Measurements from ENCODE around the gene PFKFB4.

Gene PFKFB4

DNA sequence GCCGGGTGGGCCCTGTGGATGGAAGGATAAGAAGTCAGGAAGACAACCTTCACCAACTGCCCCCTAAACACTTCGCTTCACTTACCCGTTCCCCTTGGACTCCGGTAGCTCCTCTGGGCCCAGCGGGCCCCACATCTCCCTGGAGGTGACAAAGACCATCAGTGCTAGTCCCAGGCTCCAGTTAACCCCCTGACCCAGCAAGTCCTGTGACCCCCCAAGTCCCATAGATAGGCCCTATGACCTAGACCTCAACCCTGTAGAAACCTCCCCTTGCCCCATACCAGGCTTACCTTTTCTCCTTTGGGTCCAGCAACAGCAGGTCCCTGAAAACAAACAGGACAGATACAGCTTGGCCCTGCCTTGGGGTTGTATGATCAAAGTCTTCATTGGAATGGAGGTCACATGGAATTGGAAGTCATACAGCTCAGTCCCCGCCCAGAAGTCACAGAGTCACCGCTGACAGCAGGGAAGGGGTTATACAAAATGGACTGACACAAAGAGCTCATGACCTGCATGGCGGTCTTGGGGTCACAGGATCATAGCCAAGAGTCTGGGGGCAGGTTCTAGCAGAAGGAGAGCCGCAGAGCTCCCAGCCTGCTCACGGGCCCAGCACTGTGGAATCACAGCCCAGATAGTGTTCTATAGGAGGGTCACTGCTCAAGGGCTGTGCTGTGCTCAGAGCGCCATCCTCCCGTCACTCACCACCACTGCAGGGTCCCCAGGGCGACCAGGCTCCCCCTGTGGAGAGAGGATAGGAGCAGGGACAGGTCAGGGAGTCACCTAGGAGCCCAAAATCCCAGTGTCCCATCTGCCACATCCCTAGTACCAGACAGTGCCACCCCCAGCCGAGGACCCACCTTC is 25.2 kb upstream of the PFKFB4 start:
- DNase-seq, result no peak

DNA sequence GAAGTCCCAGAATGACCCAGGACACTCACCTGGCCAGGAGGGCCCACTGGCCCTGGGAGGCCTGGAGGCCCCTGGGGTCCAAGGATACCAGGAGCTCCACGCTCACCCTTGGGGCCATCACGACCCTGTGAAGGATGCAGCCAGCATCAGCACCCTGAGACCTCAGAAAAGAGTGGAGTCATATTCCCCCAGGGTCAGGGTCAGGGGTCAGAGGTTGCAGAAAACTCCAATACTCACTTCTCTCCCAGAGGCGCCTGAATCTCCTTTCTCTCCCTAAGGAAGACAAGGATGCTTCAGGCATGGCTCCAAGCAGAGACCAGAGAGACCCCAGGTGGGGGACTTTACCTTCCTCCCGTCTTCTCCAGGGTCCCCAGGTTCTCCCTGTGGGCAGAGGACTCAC is 20.0 kb upstream of the PFKFB4 start:
- no peak for DNase-seq

DNA sequence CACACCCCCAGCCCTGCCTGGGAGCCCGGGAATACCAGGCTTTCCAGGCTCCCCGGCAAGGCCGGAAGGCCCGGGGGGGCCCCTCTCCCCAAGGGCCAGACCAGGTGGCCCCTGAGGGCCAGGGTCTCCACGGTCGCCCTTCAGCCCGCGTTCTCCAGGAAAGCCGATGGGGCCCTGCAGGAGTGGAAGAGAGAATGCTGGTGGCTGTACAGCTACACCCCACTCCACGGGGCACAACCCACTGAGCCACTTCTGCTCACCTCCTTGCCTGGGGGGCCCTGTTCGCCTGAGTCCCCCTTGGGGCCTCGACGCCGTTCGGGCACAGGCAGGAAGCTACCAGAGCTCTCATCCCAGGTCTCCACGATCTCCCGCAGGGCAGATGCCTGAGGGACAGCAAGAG is 18.8 kb upstream of the PFKFB4 start:
- DNase-seq, result no peak

DNA sequence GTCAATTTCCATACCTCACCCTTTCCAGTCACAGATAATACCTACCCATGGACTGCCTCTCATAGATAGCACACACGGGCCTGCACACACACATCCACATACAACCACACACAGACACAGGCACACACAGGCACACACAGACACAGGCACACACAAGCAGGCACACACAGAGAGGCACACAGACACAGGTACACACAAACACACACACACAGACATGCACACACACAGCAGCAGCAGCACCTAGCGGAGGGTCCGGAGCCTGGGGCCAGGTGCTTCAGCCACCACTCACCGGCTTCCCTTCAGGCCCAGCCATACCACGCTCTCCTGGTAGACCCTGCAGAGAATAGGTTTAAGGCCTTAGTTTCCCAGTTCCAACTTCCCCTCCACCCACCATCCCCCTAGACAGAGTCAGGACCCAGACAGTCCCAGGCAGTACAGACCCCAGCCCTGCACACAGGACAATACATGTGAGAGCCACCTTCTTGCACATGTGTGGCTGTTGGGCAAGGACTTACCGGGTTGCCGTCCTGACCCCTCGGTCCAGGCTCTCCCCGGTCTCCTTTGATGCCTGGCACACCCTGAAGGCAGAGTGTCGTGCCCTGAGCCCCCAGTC is 17.5 kb upstream of the PFKFB4 start:
- DNase-seq, result no peak

DNA sequence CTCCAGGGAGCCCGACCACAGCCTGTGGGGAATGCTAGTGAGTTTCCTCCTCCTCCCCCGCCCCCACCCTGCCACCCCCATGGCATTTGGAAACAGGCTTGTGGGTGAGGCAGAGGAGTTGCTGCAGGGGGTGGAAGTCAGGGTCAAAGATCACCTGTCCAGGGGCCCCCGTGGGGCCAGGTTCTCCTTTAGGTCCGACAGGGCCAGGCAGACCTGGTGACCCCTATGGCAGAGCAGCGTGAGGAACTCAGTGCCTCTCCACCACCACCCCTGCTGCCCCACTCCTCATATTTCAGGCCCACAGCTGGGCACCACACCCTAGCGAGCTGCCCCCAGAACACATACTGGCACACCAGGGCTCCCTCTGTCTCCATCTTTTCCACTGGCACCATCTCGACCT is 15.9 kb upstream of the PFKFB4 start:
- no peak for DNase-seq

DNA sequence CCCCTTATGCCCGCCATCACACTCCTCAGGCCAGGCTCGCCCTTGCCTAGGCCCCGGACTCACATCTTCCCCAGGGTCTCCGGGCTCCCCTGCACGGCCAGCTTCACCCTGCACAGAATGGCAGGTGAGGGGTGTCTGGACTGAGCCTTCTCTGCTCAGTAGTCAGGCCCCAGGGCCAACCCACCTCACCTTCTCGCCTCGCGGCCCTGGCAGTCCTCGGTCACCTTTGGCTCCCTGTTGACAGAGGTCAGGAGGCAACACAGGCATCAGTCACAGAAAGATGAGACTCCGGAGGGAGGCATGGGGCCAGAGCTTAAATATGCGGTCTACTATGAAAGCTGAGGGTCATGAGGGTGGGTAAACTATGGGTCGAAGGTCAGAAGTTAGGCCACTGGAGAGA is 15.3 kb upstream of the PFKFB4 start:
- DNase-seq, result no peak

DNA sequence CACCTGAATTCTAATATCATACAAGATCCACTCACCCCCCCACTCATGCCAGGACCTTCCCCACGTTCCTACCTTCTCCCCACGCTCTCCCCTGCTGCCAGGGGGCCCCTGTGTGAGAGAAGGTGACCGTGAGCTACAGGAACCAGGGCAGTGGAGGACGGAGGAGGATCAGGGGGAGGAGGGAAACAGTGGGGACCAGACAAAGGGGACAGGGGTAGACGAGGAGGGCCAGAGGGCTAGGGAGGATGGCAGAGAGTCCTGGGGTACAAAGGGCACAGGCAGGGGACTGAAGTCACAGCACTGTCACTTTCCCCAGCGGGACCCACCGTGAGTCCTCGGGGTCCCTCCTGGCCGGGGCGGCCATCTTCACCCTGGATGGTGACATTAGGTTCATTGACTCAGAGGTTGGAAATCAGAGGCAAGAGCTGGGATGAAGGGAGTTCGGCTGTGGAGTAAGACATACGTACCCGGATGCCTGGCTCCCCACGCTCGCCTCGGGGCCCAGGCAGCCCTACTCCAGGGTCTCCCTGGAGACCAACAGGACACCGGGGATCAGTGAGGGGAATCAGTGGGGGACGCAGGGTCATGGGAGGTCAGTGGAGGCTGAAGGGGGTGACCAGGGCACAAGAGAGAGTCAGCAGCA is 13.3 kb upstream of the PFKFB4 start:
- no peak for DNase-seq

DNA sequence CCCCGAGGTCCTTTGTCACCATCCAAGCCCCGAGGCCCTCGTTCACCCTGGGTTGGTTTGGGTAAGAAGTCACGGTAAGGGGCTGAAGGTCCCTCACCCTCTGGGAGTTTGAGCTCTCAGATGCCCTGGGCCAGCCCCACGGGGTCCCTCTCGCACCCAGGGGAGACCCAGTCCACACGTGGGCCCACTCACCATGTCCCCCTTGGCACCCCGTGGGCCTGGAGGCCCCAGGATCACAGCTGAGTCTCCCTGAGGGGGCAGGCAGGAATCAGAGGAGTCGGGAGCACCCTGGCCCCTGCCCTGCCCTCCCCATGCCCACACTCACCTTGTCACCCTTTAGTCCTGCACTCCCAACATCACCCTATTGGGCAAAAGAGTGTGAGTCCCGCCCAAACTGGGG is 12.8 kb upstream of the PFKFB4 start:
- no peak for DNase-seq

DNA sequence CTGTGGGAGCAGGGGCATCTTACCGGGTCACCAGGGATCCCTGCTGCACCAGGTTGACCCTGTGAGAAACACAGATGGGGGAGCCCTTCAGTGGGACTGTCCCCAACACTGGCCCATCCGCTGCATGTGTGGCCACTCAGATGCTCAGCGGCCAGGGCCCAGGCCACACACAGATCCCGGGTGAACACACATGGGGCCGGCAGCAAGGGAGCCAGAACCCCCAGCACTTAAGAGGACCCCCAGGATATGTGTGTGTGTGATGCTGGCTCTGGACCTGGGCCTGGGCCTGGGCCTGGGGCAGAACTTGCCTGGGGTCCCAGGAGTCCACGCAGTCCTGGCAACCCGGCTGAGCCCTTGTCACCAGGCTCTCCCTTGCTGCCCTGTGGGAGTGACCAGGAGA is 11.9 kb upstream of the PFKFB4 start:
- DNase-seq, result no peak

DNA sequence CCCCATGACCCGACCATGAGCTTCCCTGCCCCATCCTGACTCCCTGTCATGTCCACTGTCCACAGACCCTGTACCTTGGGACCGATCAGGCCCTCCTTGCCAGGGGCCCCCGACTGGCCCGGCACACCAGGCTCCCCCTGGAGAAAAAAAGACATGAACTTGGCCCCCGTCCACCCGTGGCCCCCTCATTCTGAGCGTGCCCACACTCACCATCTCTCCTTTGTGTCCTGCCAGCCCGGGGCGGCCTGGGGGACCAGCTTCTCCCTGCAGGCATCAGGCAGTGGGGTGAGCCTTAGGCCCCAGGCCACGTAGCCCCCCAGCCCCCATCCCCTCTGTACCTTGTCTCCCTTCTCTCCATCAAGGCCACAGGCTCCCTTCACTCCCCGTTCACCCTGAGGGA is 10.9 kb upstream of the PFKFB4 start:
- DNase-seq, result no peak

DNA sequence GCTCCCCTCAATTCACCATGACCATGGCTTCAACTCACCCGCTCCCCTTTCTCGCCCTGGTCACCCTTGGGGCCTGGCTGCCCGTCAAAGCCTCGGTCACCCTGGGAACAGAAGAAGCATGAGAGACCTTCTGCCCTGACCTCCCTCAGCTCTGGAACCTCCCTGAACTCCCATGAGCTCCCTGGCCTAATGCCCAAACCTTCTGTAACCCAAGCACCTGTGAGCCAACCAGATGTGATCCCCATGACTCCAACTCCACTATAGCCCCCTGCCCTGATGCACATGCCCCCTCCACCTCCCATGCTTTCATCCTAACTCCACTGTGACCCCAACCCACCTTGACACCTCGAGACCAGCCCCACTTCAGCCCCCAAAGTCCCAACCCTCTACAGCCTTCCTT is 10.5 kb upstream of the PFKFB4 start:
- DNase-seq, result no peak

DNA sequence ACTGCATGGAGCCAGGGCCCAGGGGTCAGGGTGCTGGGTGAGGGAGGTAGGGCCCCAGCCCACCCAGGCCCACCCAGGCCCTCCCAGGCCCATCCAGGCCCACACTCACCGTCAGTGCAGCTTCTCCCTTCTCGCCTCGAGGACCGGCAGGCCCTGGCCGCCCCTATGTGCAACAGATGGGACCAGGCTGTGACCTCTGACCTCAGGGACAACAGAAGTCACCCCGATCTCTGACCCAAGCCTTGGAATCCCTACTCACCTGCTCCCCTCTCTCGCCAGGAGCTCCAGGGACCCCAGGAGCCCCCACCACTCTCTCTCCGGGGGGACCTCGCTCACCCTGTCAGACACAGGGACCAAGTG is 9.8 kb upstream of the PFKFB4 start:
- DNase-seq, result no peak

DNA sequence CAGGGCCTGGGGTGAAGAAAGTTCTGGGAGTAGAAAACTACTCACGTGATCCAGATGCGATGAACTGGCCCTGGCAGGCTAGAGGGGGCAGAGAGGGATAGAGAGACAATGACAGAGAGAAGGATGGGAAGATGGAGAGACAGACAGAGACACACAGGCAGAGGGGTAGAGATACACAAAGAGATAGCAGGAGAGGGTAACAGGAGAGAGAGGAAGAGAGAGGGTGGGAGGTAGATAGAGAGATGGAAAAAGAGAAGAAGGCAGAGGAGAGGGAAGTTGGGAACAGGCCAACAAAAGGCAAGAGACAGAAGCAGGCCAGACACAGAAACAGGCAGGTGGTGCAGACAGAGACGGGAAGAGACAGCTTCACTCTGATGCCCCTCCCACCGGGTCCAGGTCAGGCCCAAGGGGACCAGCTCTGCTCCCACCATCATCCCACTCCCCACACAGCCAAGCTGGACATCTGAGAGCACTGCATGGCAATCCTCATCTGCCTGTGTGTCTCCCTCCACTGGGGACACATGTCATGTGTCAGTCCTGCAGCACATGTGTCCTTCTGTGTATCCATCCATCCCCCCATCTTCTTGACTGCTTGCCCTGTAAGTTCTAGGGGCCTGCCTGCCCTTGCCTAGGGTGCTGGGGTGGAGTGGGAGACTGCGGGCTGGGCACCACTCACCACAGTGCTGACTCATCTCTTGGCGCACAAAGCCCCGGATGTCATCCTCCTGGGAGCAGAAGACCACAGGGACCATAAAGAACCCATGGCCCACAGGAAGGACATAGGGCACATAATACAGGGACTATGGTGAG is 9.2 kb upstream of the PFKFB4 start:
- no peak for DNase-seq

DNA sequence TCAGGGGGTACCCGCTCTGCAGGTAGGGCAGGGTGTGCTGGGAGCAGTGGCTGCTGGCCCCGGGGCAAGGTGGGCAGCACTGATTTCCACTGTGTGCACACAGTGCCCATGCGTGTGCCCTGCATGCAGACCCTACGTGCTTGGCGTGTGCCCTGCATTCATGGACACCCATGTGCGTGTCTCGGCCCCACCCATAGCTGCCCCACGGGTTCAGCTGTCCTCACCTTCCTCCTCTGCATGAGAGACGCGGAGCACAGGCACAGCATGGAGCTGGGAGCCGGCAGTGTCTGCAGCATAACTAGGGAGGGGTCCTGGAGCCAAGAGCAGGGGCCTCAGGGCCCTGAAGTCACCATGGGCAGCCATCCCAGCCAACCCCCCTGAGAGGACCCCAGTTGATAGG is 8.6 kb upstream of the PFKFB4 start:
- no peak for DNase-seq

DNA sequence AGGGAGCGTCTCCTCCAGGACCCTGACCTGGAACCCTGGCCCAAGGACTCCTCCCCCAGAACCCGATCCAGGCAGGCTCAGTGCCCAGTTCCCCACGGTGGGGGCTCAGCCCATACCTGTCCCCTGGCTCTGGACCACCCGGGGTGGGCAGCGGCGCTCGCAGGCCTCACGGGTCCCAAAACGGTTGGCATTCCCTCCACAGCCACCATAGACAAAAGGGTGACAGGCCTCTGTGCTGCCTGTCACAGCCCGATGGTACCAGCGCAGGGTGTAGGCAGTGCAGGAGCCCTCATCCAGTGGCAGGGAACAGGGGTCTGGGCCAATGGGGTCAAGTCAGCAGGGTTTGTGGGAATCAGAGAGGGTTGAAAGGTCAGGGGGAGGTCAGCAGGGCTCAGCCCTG is 8.1 kb upstream of the PFKFB4 start:
- no peak for DNase-seq

DNA sequence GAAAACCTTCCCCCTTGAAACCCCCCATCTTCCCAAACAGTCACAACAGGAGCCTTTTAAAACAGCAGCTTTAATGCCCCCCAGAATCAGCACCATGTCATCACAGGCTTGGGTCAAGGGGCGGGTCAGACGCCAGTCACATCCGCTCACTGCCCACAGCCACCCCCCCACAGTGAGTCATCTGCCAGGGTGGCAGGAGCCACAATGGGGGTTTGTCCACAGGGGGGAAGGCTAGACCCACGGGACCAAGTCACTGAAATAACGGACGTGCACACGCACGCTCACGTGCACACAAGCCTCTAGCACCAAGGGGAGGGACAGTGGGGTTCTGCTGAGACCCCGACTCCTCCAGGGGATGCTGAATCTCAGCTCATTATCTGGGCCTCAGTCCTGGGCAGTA is 7.4 kb upstream of the PFKFB4 start:
- DNase-seq, result no peak

DNA sequence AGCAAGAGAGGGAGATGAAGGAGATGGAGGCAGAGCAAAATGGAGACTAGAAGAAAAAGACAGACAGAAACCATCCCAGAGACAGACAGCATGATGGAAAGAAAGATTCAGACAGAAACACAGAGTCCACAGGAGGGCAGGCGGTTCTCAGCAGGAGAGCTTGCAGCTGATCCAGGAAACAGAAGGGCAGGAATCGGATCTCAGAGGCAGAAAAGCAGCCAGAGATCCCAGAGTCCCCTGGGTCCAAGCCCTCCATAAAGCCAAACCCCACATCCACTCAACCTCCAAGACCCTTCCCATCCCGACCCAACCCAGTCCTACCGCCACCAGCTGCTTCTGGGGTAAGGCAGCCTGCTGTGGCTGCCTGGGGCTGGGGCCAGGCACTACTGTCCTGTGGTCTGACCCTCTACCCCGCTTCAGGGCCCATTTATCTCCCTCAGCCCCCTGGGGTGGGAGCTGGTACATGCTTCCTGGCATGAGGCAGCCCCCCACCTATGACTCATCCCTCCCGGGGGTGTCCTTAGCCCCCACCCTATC is 6.8 kb upstream of the PFKFB4 start, which contains the start of gene UCN2:
UCN2 (minus strand) TSS at position 400 of the 537 bp plus-strand sequence. CDS start 657 bp downstream, outside the sequence.
- peak; percentile 3 for DNase-seq

DNA sequence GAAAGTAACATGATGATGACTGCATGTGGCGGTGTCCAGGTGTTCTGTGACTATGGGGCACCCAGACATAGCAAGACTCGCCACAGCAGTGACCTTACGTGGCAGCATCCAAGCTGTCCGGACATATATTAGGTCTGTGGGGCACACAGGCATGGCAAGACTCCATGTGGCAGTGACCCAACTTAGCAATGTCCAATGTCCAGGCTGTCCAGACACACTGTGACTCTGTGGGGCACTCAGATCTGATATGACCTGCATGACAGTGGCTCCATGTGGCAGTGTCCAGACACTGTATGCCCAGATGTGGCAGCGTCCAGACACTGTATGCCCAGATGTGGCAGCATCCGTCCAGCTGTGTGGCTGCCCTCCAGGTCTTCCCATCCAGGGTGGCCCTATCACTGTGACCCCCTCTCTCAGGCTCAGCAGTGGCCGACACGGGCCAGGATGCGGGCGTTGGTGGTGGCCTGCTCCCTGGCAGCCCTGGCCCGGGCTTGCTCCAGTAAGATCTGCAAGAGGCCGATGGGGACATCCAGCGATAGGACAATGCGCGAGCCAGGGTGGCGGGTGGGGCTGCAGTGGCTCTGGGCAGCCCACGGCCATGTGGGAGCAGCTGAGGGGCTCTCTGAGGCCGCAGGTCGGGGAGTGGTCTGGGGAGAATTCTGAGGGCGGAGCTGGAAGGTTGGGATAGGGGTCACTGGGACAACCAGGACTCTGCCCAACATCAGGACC is 5.9 kb upstream of the PFKFB4 start:
- DNase-seq, result no peak

DNA sequence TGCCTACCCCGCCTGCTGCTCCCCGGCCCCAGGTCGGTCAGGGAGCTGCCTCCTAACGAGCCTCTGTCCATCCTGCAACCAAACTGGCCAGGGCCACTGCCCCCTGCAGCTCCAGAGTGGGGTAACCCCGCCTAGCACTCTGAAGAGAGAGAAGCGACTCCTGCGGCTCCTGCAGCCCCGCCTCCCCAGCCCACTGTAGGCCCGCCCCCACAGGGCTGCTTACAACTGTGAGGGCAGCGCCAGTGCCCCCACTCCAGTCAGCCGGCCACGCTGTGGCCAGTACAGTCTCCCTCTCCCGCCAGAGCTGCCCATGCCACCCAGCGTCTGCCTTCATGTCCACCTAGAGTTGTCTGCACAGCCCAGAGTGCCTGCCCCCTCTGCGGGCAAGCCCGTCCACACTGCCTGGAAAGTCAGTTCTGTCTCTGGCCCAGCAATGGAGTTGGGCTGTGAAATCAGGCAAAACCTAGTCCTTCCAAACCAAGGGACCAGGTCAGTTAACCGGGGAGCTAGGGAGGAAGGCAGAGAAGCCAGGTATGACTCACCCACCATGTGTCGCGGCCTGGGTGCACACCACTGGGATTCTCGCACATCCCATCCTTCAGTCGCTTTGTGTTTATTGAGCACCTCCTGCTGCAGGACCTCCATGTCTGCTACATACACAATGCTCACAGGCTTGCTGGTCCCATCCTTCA is 4.6 kb upstream of the PFKFB4 start:
- peak; percentile 11 for DNase-seq

DNA sequence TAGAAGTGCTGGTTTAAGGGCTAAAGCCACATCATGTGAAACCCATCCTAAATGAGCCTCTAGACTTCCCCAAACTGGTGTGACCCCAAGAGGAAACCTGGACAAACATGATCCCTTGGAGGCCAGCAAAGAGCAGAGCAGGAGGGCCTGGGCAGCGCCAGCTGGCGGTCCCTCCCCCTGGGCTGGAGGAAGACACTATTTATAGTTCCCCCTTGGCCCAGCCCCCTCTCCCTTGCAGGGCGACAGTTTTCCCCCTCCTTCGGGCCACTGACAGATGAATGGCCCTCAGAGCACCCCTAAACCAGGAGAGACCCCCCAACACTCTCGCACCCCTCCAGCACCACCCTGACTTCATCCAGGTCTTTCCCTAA is 4.0 kb upstream of the PFKFB4 start:
- DNase-seq, result no peak

DNA sequence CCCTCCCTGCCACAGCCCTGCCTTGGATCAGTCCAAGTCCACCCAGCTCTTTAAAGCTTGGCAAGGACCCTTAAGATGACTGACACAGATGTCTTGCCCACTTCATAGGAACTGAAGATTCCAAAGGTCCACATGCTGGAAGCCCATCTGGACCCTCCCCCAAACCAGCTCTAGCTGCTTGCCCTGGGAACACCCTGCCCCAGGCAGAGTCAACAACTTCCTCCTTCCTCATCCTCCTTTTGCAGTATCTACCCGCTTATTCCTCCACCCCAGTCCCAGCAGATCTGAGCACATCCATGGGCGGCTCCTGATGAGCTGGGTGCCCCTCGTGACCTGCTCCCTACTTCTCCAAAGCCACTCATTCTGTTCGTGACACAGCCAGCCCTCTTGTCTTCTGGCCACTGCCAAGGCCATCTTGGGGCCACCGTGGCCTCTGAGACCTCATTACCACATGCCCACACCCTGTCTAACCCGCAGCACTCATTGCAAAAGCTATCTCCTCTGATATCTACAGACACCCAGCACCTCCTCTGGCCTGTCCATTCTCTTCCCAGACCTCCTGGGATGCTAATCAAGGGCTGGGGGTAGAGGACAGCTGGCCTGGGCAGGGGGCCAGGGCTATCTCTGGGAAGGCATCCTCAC is 2.0 kb upstream of the PFKFB4 start:
- no peak for DNase-seq
